DND-41 (cell line): ENCODE measurements around the gene PAPPA2.

ENCODE experiments used
- ATAC-seq: fragments of 200-7000 bp; cut with Tn5 transposase; 3 replicates; pipeline ENCODE4 v1.9.1; 2021; ENCODE audit warnings: low read depth; ENCODE audit not compliant: insufficient read depth
- DNase-seq: peaks from one replicate; pipeline ENCODE4 v3.0.0-alpha.2; 2020
- H2AFZ ChIP-seq: 2 replicates; pipeline ENCODE4 v1.6.0; 2012; ENCODE audit warnings: low read depth, low read length
- H3K27ac ChIP-seq: 2 replicates; pipeline ENCODE4 v1.5.1; 2012; ENCODE audit warnings: low read length, inconsistent platforms
- H3K27me3 ChIP-seq: fragments of 200-600 bp; sonication (generic); 2 replicates; pipeline ENCODE4 v1.6.0; 2012; ENCODE audit warnings: low read length, mild to moderate bottlenecking, inconsistent platforms; ENCODE audit not compliant: insufficient read depth, poor library complexity
- H3K36me3 ChIP-seq: 2 replicates; pipeline ENCODE4 v1.5.1; 2012; ENCODE audit warnings: low read length, inconsistent platforms; ENCODE audit not compliant: insufficient read depth
- H3K4me1 ChIP-seq: 2 replicates; pipeline ENCODE4 v1.5.1; 2012; ENCODE audit warnings: mild to moderate bottlenecking, low read length; ENCODE audit not compliant: insufficient read depth
- H3K4me2 ChIP-seq: 2 replicates; pipeline ENCODE4 v1.6.0; 2012; ENCODE audit warnings: mild to moderate bottlenecking, moderate library complexity, low read length, inconsistent platforms; ENCODE audit not compliant: insufficient read depth
- H3K4me3 ChIP-seq, 2 experiments: fragments of 200-600 bp in 1 of 2; shearing (Covaris generic) in 1 of 2; 2 replicates each; pipeline ENCODE4 v1.5.1; 2012 to 2016; ENCODE audit warnings: inconsistent platforms in 2 of 2, low read length in 2 of 2, mild to moderate bottlenecking in 2 of 2, low read depth in 1 of 2, moderate library complexity in 1 of 2
- H3K79me2 ChIP-seq: 2 replicates; pipeline ENCODE4 v1.6.0; 2012; ENCODE audit warnings: low read length, inconsistent platforms; ENCODE audit not compliant: insufficient read depth
- H3K9ac ChIP-seq: 2 replicates; pipeline ENCODE4 v1.6.0; 2012; ENCODE audit warnings: low read depth, mild to moderate bottlenecking, inconsistent platforms, low read length, moderate library complexity
- H3K9me3 ChIP-seq: 2 replicates; pipeline ENCODE4 v1.5.1; 2012; ENCODE audit warnings: low read length, moderate library complexity, mild to moderate bottlenecking, inconsistent platforms; ENCODE audit not compliant: insufficient read depth, severe bottlenecking
- H4K20me1 ChIP-seq: 2 replicates; pipeline ENCODE4 v1.6.0; 2012; ENCODE audit warnings: low read length; ENCODE audit not compliant: insufficient read depth
- EZH2 ChIP-seq: IDR thresholded peaks from 3 replicates; pipeline ENCODE4 v1.6.1; 2012; ENCODE audit warnings: borderline replicate concordance, low read depth, mild to moderate bottlenecking, moderate library complexity, low read length, inconsistent platforms; ENCODE audit not compliant: severe bottlenecking
- TF ChIP-seq, protein P1 (sequence below): IDR thresholded peaks from 2 replicates; pipeline ENCODE4 v1.5.1; 2012; ENCODE audit warnings: borderline replicate concordance, low read length, moderate library complexity, mild to moderate bottlenecking; ENCODE audit not compliant: poor library complexity, severe bottlenecking; ENCODE audit errors: extremely low read depth

PAPPA2 gene

DNA sequence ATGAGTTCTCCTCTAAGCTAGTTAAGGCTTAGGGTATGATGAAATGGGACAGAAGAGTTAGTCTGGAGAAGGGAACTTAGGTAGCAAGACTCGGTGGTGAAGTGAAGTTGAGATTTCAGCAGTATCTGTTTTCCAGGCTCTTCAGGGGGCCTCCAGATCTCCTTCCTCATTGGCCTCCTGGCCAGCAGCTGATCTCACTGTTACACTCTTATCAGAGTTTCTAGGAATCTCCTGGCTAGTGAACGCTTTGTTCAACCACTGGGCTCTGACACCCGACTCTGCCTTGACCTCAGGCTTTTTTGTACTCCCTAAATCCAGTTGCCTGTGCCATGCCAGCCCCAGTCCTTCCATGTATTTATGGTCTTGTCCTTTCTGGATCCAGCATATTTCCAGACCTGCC lies 390.5 kb downstream of the PAPPA2 start:
- no peaks in the 10 kb centered on the region for H3K79me2 ChIP-seq
- no peak overlapping the region for H3K4me2 ChIP-seq
- TF ChIP-seq EZH2 = no peak
- TF ChIP-seq, protein P1, sequence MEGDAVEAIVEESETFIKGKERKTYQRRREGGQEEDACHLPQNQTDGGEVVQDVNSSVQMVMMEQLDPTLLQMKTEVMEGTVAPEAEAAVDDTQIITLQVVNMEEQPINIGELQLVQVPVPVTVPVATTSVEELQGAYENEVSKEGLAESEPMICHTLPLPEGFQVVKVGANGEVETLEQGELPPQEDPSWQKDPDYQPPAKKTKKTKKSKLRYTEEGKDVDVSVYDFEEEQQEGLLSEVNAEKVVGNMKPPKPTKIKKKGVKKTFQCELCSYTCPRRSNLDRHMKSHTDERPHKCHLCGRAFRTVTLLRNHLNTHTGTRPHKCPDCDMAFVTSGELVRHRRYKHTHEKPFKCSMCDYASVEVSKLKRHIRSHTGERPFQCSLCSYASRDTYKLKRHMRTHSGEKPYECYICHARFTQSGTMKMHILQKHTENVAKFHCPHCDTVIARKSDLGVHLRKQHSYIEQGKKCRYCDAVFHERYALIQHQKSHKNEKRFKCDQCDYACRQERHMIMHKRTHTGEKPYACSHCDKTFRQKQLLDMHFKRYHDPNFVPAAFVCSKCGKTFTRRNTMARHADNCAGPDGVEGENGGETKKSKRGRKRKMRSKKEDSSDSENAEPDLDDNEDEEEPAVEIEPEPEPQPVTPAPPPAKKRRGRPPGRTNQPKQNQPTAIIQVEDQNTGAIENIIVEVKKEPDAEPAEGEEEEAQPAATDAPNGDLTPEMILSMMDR = no peak
- no peak overlapping the region for H3K27ac ChIP-seq
- no peaks in the 10 kb centered on the region for H3K36me3 ChIP-seq
- DNase-seq (no peak), ATAC-seq (no peak)
- H3K4me3 ChIP-seq = no peak overlapping the region
- H3K27me3 ChIP-seq = peaks cover 6% of the 10 kb centered on the region
- H4K20me1 ChIP-seq = no peaks in the 10 kb centered on the region
- H3K4me1 ChIP-seq = no peaks in the 10 kb centered on the region
- no peak overlapping the region for H2AFZ ChIP-seq
- H3K9me3 ChIP-seq = no peaks in the 10 kb centered on the region
- H3K9ac ChIP-seq = no peak overlapping the region

DNA sequence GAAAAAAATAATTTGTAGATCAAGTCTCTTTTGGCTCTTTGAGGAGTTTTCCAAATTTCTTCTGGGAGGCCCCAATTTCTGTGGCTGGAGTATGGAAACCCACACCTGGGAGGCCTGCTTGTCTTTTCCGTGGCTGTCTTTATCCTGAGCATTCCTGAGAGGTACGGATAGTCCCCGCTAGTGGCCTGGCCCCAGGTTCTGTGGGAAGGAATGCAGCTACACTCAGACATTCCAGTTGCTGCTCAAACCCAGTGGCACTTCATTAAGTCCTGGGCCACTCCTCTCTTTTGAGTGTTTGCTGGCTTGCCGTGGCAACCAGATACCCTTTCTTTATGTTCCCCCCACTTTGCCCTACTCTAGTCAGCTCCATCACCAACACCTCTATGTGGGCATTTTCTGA lies 391.1 kb downstream of the PAPPA2 start:
- Histone ChIP-seq H3K4me2 (no peak overlapping the region), H3K79me2 (no peaks in the 10 kb centered on the region), H4K20me1 (no peaks in the 10 kb centered on the region), H3K27ac (no peak overlapping the region), H3K4me3 (no peak overlapping the region), H3K27me3 (peaks cover 6% of the 10 kb centered on the region), H3K9me3 (no peaks in the 10 kb centered on the region), H2AFZ (no peak overlapping the region), H3K9ac (no peak overlapping the region), H3K36me3 (no peaks in the 10 kb centered on the region), H3K4me1 (no peaks in the 10 kb centered on the region)
- ATAC-seq (no peak), DNase-seq (no peak)
- no peak for TF ChIP-seq EZH2
- TF ChIP-seq, protein P1 = no peak

DNA sequence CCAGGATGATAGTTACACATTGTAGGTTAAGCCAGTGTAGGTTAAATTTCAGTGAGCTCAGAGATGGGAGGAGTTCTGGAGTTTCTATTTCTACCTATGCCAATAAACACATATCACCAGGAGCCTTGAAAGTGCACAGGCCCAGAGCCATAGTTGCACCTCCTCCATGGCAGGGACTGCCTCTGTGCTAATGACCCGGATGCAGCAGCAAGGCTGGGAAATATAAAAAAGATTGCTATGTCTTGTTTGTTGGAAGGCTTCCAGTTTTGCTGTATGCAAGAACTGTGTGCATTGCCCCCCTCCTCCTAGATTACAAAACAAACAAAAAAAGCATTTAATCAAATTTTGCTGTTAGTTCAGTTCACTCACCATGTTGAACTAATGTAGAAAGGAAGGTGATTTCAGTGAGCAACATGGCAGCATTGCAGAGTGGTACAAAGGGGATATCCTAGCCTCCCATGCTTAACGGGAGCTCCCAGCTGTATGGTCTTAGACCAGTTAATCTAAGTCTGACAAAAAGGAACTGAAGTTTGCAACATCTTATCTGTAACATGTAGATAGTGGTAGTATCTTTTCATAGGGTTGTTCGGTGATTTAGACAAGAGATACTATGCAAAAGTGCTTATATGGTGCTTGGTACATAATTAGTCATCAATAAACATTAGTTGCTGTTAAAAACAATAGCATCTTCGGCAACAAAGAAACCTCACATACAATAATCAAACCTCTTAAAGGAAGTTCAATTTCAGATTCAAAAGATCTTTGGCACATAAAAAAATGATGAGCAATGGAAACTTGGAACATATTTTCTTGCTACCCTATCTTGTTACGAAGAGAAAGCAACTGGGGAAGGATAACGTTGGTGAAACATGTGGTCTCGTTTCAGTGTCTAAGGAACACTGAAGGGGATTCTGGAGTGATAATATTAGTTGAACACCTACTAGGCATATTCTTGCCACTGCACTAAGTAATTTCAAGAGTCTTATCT lies 392.1 kb downstream of the PAPPA2 start:
- no peak overlapping the region for H2AFZ ChIP-seq
- no peak overlapping the region for H3K27ac ChIP-seq
- peaks cover 6% of the 10 kb centered on the region for H3K27me3 ChIP-seq
- DNase-seq (no peak), ATAC-seq (no peak)
- no peaks in the 10 kb centered on the region for H4K20me1 ChIP-seq
- H3K4me3 ChIP-seq = no peak overlapping the region
- no peak for TF ChIP-seq EZH2
- TF ChIP-seq, protein P1 = no peak
- no peaks in the 10 kb centered on the region for H3K36me3 ChIP-seq
- no peaks in the 10 kb centered on the region for H3K79me2 ChIP-seq
- H3K9me3 ChIP-seq = no peaks in the 10 kb centered on the region
- H3K4me1 ChIP-seq = no peaks in the 10 kb centered on the region
- H3K9ac ChIP-seq = no peak overlapping the region
- no peak overlapping the region for H3K4me2 ChIP-seq
